HEK293 (cell line): ENCODE results near the gene B4GALT3.

ENCODE experiments used
- BCL11A ChIP-seq: fragments of 450-650 bp; formaldehyde crosslinking; IDR thresholded peaks from 2 replicates; pipeline ENCODE4 v1.5.1; 2016; ENCODE audit warnings: low read depth, missing biosample characterization, missing genetic modification characterization
- FEZF1 ChIP-seq: fragments of 450-650 bp; formaldehyde crosslinking; IDR thresholded peaks from 2 replicates; pipeline ENCODE4 v1.5.1; 2016; ENCODE audit warnings: missing biosample characterization, missing genetic modification characterization
- GLIS1 ChIP-seq: fragments of 450-650 bp; formaldehyde crosslinking; IDR thresholded peaks from 2 replicates; pipeline ENCODE4 v1.5.1; 2016; ENCODE audit warnings: missing biosample characterization, missing genetic modification characterization
- KLF10 ChIP-seq: fragments of 450-650 bp; IDR thresholded peaks from 2 replicates; pipeline ENCODE4 v1.5.1; 2018; ENCODE audit warnings: missing biosample characterization, mild to moderate bottlenecking, missing genetic modification characterization
- KLF16 ChIP-seq: fragments of 450-650 bp; formaldehyde crosslinking; IDR thresholded peaks from 2 replicates; pipeline ENCODE4 v1.5.1; 2017; ENCODE audit warnings: missing biosample characterization, missing genetic modification characterization
- KLF8 ChIP-seq: fragments of 450-650 bp; formaldehyde crosslinking; IDR thresholded peaks from 2 replicates; pipeline ENCODE4 v1.5.1; 2016; ENCODE audit warnings: missing biosample characterization, missing genetic modification characterization
- SP2 ChIP-seq: fragments of 450-650 bp; formaldehyde crosslinking; IDR thresholded peaks from 2 replicates; pipeline ENCODE4 v1.5.1; 2016; ENCODE audit warnings: missing biosample characterization, missing genetic modification characterization
- ZBTB48 ChIP-seq: fragments of 450-650 bp; formaldehyde crosslinking; IDR thresholded peaks from 2 replicates; pipeline ENCODE4 v1.5.1; 2016; ENCODE audit warnings: missing biosample characterization, missing genetic modification characterization
- ZFHX2 ChIP-seq: fragments of 450-650 bp; formaldehyde crosslinking; conservative IDR thresholded peaks from 2 replicates; pipeline ENCODE4 v1.5.1; 2016; ENCODE audit warnings: missing biosample characterization, missing genetic modification characterization
- ZFP69B ChIP-seq: fragments of 450-650 bp; formaldehyde crosslinking; IDR thresholded peaks from 2 replicates; pipeline ENCODE4 v1.5.1; 2016; ENCODE audit warnings: missing biosample characterization, missing genetic modification characterization
- ZNF10 ChIP-seq: fragments of 450-650 bp; formaldehyde crosslinking; IDR thresholded peaks from 2 replicates; pipeline ENCODE4 v1.5.1; 2017; ENCODE audit warnings: missing biosample characterization, missing genetic modification characterization
- ZNF121 ChIP-seq: fragments of 450-650 bp; formaldehyde crosslinking; IDR thresholded peaks from 2 replicates; pipeline ENCODE4 v1.5.1; 2016; ENCODE audit warnings: missing biosample characterization, missing genetic modification characterization
- ZNF174 ChIP-seq: fragments of 450-650 bp; formaldehyde crosslinking; IDR thresholded peaks from 2 replicates; pipeline ENCODE4 v1.5.0; 2017; ENCODE audit warnings: missing biosample characterization, mild to moderate bottlenecking, missing genetic modification characterization
- ZNF473 ChIP-seq: fragments of 450-650 bp; formaldehyde crosslinking; IDR thresholded peaks from 2 replicates; pipeline ENCODE4 v1.5.1; 2017; ENCODE audit warnings: missing biosample characterization, missing genetic modification characterization
- ZNF530 ChIP-seq: fragments of 450-650 bp; formaldehyde crosslinking; IDR thresholded peaks from 2 replicates; pipeline ENCODE4 v1.5.1; 2016; ENCODE audit warnings: low read depth, missing biosample characterization, missing genetic modification characterization
- ZNF664 ChIP-seq: fragments of 450-650 bp; formaldehyde crosslinking; IDR thresholded peaks from 2 replicates; pipeline ENCODE4 v1.5.1; 2016; ENCODE audit warnings: missing biosample characterization, missing genetic modification characterization
- ZXDB ChIP-seq: fragments of 450-650 bp; formaldehyde crosslinking; IDR thresholded peaks from 2 replicates; pipeline ENCODE4 v1.5.1; 2016; ENCODE audit warnings: missing biosample characterization, missing genetic modification characterization
- TF ChIP-seq, protein P1 (sequence below): fragments of 450-650 bp; formaldehyde crosslinking; IDR thresholded peaks from 2 replicates; pipeline ENCODE4 v1.5.1; 2016; ENCODE audit warnings: missing biosample characterization, missing genetic modification characterization
- TF ChIP-seq, protein P2 (sequence below): fragments of 450-650 bp; formaldehyde crosslinking; IDR thresholded peaks from 2 replicates; pipeline ENCODE4 v1.5.1; 2016; ENCODE audit warnings: missing biosample characterization, missing genetic modification characterization
- TF ChIP-seq, protein P3 (sequence below): fragments of 450-650 bp; formaldehyde crosslinking; IDR thresholded peaks from 2 replicates; pipeline ENCODE4 v1.5.1; 2016; ENCODE audit warnings: missing biosample characterization, missing genetic modification characterization
- TF ChIP-seq, protein P4 (sequence below): sonication (generic); formaldehyde crosslinking; IDR thresholded peaks from 2 replicates; pipeline ENCODE4 v1.8.1; 2022; ENCODE audit warnings: mild to moderate bottlenecking, moderate library complexity, missing genetic modification reagents
- TF ChIP-seq, protein P5 (sequence below): fragments of 450-650 bp; formaldehyde crosslinking; IDR thresholded peaks from 2 replicates; pipeline ENCODE4 v1.5.1; 2016; ENCODE audit warnings: missing biosample characterization, missing genetic modification characterization, borderline replicate concordance
- TF ChIP-seq, protein P6 (sequence below): fragments of 450-650 bp; formaldehyde crosslinking; IDR thresholded peaks from 2 replicates; pipeline ENCODE4 v1.5.1; 2017; ENCODE audit warnings: missing biosample characterization, missing genetic modification characterization
- TF ChIP-seq, protein P7 (sequence below): fragments of 450-650 bp; formaldehyde crosslinking; IDR thresholded peaks from 2 replicates; pipeline ENCODE4 v1.5.1; 2016; ENCODE audit warnings: missing biosample characterization, missing genetic modification characterization

Gene B4GALT3

DNA sequence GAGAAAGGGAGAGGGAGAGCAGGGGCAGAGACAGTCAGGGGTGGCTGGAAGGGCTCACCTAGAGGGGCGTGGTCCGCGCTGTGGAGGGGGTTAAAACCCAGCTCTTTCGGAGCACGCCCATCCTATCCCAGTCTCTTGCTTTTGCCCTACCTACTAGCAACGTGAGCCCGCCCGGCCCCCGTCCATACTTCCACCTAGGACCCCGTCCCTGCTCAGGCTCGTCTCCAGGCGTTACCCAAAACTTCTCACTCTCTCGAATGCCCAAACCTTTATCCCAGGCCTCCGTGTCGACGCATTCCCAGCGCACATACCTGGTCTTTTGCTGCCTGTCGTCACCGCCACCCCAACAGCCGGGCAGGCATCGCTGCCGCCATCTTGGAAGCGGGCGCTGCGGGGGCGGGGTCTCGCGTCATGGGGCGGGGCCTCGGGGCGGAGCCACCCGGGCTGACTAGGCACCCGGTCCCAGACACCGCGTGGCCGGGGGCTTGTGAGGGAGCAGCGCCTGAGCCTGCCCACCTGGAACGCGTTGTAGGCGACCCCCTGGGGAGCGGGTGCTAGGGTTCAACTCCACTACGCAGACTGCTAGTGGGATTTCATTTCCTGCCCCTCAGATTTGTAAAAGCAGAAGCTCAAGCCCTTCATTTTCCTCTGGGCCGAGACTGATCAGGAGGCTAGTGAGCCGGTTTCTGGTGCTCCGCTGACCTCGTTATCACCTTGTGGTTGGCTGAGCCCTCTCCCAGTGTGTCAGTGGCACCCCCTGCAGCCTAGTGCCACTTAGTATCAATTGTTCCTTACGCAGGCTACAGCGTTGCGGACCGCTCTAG is at the start of gene B4GALT3 (continued):
- TF ChIP-seq GLIS1 (tag by site-specific recombination): peak; percentile 98
- TF ChIP-seq BCL11A (tag by site-specific recombination): peak; percentile 34; the same call in 1 of the 2 replicates
- TF ChIP-seq KLF16: peak; percentile 96
- peak; percentile 92 for TF ChIP-seq ZBTB48 (tag by site-specific recombination)
- TF ChIP-seq ZNF121 (tag by site-specific recombination): no peak
- TF ChIP-seq, protein P1, sequence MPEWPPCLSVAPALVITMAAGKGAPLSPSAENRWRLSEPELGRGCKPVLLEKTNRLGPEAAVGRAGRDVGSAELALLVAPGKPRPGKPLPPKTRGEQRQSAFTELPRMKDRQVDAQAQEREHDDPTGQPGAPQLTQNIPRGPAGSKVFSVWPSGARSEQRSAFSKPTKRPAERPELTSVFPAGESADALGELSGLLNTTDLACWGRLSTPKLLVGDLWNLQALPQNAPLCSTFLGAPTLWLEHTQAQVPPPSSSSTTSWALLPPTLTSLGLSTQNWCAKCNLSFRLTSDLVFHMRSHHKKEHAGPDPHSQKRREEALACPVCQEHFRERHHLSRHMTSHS (tag by site-specific recombination): no peak
- TF ChIP-seq, protein P2, sequence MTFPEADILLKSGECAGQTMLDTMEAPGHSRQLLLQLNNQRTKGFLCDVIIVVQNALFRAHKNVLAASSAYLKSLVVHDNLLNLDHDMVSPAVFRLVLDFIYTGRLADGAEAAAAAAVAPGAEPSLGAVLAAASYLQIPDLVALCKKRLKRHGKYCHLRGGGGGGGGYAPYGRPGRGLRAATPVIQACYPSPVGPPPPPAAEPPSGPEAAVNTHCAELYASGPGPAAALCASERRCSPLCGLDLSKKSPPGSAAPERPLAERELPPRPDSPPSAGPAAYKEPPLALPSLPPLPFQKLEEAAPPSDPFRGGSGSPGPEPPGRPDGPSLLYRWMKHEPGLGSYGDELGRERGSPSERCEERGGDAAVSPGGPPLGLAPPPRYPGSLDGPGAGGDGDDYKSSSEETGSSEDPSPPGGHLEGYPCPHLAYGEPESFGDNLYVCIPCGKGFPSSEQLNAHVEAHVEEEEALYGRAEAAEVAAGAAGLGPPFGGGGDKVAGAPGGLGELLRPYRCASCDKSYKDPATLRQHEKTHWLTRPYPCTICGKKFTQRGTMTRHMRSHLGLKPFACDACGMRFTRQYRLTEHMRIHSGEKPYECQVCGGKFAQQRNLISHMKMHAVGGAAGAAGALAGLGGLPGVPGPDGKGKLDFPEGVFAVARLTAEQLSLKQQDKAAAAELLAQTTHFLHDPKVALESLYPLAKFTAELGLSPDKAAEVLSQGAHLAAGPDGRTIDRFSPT (tag by site-specific recombination): 0 out of 2 replicates have a peak, but pooled peaks have one; percentile 48
- peak; percentile 85 for TF ChIP-seq ZXDB (tag by site-specific recombination)
- TF ChIP-seq, protein P3, sequence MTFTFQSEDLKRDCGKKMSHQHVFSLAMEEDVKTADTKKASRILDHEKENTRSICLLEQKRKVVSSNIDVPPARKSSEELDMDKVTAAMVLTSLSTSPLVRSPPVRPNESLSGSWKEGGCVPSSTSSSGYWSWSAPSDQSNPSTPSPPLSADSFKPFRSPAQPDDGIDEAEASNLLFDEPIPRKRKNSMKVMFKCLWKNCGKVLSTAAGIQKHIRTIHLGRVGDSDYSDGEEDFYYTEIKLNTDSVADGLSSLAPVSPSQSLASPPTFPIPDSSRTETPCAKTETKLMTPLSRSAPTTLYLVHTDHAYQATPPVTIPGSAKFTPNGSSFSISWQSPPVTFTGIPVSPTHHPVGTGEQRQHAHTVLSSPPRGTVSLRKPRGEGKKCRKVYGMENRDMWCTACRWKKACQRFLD (tag by site-specific recombination): 0 out of 2 replicates have a peak, but pooled peaks have one; percentile 27
- TF ChIP-seq ZNF530: no peak
- TF ChIP-seq ZNF473 (tag by site-specific recombination): no peak
- TF ChIP-seq FEZF1 (tag by site-specific recombination): peak; percentile 60
- no peak for TF ChIP-seq ZNF664 (tag by site-specific recombination)
- TF ChIP-seq, protein P4, sequence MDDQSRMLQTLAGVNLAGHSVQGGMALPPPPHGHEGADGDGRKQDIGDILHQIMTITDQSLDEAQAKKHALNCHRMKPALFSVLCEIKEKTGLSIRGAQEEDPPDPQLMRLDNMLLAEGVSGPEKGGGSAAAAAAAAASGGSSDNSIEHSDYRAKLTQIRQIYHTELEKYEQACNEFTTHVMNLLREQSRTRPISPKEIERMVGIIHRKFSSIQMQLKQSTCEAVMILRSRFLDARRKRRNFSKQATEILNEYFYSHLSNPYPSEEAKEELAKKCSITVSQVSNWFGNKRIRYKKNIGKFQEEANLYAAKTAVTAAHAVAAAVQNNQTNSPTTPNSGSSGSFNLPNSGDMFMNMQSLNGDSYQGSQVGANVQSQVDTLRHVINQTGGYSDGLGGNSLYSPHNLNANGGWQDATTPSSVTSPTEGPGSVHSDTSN (CRISPR knock-in tag): 0 out of 2 replicates have a peak, but pooled peaks have one; percentile 40
- peak; percentile 74 for TF ChIP-seq ZFHX2
- TF ChIP-seq, protein P5, sequence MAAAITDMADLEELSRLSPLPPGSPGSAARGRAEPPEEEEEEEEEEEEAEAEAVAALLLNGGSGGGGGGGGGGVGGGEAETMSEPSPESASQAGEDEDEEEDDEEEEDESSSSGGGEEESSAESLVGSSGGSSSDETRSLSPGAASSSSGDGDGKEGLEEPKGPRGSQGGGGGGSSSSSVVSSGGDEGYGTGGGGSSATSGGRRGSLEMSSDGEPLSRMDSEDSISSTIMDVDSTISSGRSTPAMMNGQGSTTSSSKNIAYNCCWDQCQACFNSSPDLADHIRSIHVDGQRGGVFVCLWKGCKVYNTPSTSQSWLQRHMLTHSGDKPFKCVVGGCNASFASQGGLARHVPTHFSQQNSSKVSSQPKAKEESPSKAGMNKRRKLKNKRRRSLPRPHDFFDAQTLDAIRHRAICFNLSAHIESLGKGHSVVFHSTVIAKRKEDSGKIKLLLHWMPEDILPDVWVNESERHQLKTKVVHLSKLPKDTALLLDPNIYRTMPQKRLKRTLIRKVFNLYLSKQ (tag by site-specific recombination): no peak
- TF ChIP-seq, protein P6, sequence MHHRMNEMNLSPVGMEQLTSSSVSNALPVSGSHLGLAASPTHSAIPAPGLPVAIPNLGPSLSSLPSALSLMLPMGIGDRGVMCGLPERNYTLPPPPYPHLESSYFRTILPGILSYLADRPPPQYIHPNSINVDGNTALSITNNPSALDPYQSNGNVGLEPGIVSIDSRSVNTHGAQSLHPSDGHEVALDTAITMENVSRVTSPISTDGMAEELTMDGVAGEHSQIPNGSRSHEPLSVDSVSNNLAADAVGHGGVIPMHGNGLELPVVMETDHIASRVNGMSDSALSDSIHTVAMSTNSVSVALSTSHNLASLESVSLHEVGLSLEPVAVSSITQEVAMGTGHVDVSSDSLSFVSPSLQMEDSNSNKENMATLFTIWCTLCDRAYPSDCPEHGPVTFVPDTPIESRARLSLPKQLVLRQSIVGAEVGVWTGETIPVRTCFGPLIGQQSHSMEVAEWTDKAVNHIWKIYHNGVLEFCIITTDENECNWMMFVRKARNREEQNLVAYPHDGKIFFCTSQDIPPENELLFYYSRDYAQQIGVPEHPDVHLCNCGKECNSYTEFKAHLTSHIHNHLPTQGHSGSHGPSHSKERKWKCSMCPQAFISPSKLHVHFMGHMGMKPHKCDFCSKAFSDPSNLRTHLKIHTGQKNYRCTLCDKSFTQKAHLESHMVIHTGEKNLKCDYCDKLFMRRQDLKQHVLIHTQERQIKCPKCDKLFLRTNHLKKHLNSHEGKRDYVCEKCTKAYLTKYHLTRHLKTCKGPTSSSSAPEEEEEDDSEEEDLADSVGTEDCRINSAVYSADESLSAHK: peak; percentile 64; the same call in 1 of the 2 replicates
- peak; percentile 84 for TF ChIP-seq SP2
- peak; percentile 77; the same call in 1 of the 2 replicates for TF ChIP-seq ZFP69B (tag by site-specific recombination)
- TF ChIP-seq KLF8 (tag by site-specific recombination): peak; percentile 95
- peak; percentile 86 for TF ChIP-seq KLF10 (tag by site-specific recombination)
- no peak for TF ChIP-seq ZNF174 (tag by site-specific recombination)
- TF ChIP-seq, protein P7, sequence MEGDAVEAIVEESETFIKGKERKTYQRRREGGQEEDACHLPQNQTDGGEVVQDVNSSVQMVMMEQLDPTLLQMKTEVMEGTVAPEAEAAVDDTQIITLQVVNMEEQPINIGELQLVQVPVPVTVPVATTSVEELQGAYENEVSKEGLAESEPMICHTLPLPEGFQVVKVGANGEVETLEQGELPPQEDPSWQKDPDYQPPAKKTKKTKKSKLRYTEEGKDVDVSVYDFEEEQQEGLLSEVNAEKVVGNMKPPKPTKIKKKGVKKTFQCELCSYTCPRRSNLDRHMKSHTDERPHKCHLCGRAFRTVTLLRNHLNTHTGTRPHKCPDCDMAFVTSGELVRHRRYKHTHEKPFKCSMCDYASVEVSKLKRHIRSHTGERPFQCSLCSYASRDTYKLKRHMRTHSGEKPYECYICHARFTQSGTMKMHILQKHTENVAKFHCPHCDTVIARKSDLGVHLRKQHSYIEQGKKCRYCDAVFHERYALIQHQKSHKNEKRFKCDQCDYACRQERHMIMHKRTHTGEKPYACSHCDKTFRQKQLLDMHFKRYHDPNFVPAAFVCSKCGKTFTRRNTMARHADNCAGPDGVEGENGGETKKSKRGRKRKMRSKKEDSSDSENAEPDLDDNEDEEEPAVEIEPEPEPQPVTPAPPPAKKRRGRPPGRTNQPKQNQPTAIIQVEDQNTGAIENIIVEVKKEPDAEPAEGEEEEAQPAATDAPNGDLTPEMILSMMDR (tag by site-specific recombination): peak; percentile 55; the same call in 1 of the 2 replicates
- peak; percentile 96 for TF ChIP-seq ZNF10
